ENCODE data around the gene TH. TPM values are rescaled to one million over a fixed set of nuclear protein-coding genes. Genes with fewer than 3 reads are reported as not detected.

The TH gene
- polyA plus RNA-seq, 1 donor: 1.0 TPM

GRCh38 chr11:2118677-2119076 is 52.9 kb downstream of the TH start:
- Histone ChIP-seq H3K27ac (ENCODE audit: low read length) (no peak overlapping the region), H3K27me3 (ENCODE audit: control insufficient read depth, insufficient read depth, low read length) (peaks cover 32% of the 10 kb centered on the region), H3K36me3 (ENCODE audit: control insufficient read depth, insufficient read depth, low read length) (no peaks in the 10 kb centered on the region), H3K4me1 (ENCODE audit: control insufficient read depth, insufficient read depth, low read length) (no peaks in the 10 kb centered on the region), H3K4me3 (ENCODE audit: low read length) (no peak overlapping the region), H3K9me3 (ENCODE audit: control insufficient read depth, low read depth, low read length) (peaks cover 3% of the 10 kb centered on the region)
- no peak for DNase-seq
- 86% methylated on average over 1 of the region's 4 CpGs for WGBS (ENCODE audit: insufficient coverage, low lambda C conversion rate)

GRCh38 chr11:2116680-2117079 is 54.9 kb downstream of the TH start:
- peaks cover 23% of the 10 kb centered on the region for H3K27me3 ChIP-seq (ENCODE audit: control insufficient read depth, insufficient read depth, low read length)
- WGBS (ENCODE audit: insufficient coverage, low lambda C conversion rate): 88% methylated on average over 1 of the region's 1 CpG
- no peaks in the 10 kb centered on the region for H3K36me3 ChIP-seq (ENCODE audit: control insufficient read depth, insufficient read depth, low read length)

GRCh38 chr11:2115308-2115707 is 56.3 kb downstream of the TH start:
- no peak overlapping the region for H3K4me3 ChIP-seq (ENCODE audit: low read length)
- no CpG with 5 or more reads among the region's 12 CpGs for WGBS (ENCODE audit: insufficient coverage, low lambda C conversion rate)
- H3K4me1 ChIP-seq (ENCODE audit: control insufficient read depth, insufficient read depth, low read length): no peaks in the 10 kb centered on the region
- no peak overlapping the region for H3K27ac ChIP-seq (ENCODE audit: low read length)
- H3K9me3 ChIP-seq (ENCODE audit: control insufficient read depth, low read depth, low read length): peaks cover 3% of the 10 kb centered on the region
- H3K27me3 ChIP-seq (ENCODE audit: control insufficient read depth, insufficient read depth, low read length): peaks cover 10% of the 10 kb centered on the region
- no peaks in the 10 kb centered on the region for H3K36me3 ChIP-seq (ENCODE audit: control insufficient read depth, insufficient read depth, low read length)
- DNase-seq: no peak

More at GRCh38 chr11:2116680-2117079, 54.9 kb downstream of the TH start:
- Histone ChIP-seq H3K4me3 (ENCODE audit: low read length) (no peak overlapping the region), H3K4me1 (ENCODE audit: control insufficient read depth, insufficient read depth, low read length) (no peaks in the 10 kb centered on the region), H3K9me3 (ENCODE audit: control insufficient read depth, low read depth, low read length) (peaks cover 3% of the 10 kb centered on the region), H3K27ac (ENCODE audit: low read length) (no peak overlapping the region)
- DNase-seq: no peak

- no CpG with 5 or more reads among the region's 32 CpGs for WGBS (ENCODE audit: insufficient coverage, low lambda C conversion rate)
Observed at GRCh38 chr11:2114430-2115241, 57.0 kb downstream of the TH start.

More at GRCh38 chr11:2114430-2115241, 57.0 kb downstream of the TH start:
- no peak overlapping the region for H3K27ac ChIP-seq (ENCODE audit: low read length)
- peaks cover 3% of the 10 kb centered on the region for H3K27me3 ChIP-seq (ENCODE audit: control insufficient read depth, insufficient read depth, low read length)
- DNase-seq: no peak
- H3K9me3 ChIP-seq (ENCODE audit: control insufficient read depth, low read depth, low read length): peaks cover 3% of the 10 kb centered on the region
- no peaks in the 10 kb centered on the region for H3K4me1 ChIP-seq (ENCODE audit: control insufficient read depth, insufficient read depth, low read length)
- H3K36me3 ChIP-seq (ENCODE audit: control insufficient read depth, insufficient read depth, low read length): no peaks in the 10 kb centered on the region
- no peak overlapping the region for H3K4me3 ChIP-seq (ENCODE audit: low read length)

Other genes with a start within 250 kb of the TH start
- 70.2 TPM for gene MRPL23, start 224.5 kb downstream of the TH start, polyA plus RNA-seq
- 4,676 TPM for gene H19, start 174.0 kb downstream of the TH start, polyA plus RNA-seq
- gene IGF2, start 32.4 kb downstream of the TH start, polyA plus RNA-seq: 319 TPM
- gene INS, start 10.6 kb downstream of the TH start, polyA plus RNA-seq: 0.39 TPM
- 15.8 TPM for gene ASCL2, start 98.8 kb upstream of the TH start, polyA plus RNA-seq
- gene C11orf21, start 130.1 kb upstream of the TH start, polyA plus RNA-seq: 22.7 TPM
- 77.1 TPM for gene TSPAN32, start 130.2 kb upstream of the TH start, polyA plus RNA-seq
- gene CD81, start 205.5 kb upstream of the TH start, polyA plus RNA-seq: 292 TPM
- 28.0 TPM for gene TSSC4, start 228.9 kb upstream of the TH start, polyA plus RNA-seq

All from large intestine (tissue), 3 donors.